Liver (tissue), 9 donors: ENCODE results near the gene CALR. TPM values are rescaled to one million over a fixed set of nuclear protein-coding genes. Genes with fewer than 3 reads are reported as not detected.

Source experiments
- DNase-seq: peaks from one replicate; pipeline ENCODE4 v3.0.0-alpha.2; 2017; ENCODE audit warnings: low spot score
- H3K27ac ChIP-seq, 2 donors: one replicate each; pipeline ENCODE4 v1.7.0; 2013; ENCODE audit warnings: inconsistent platforms in 2 of 2, low read length in 2 of 2, control low read depth in 1 of 2, low read depth in 1 of 2, mild to moderate bottlenecking in 1 of 2
- H3K27me3 ChIP-seq, 4 donors: one replicate each; pipeline versions ENCODE4 v1.6.1 to v1.7.0; 2013; ENCODE audit warnings: low read length in 3 of 4, inconsistent platforms in 1 of 4, mild to moderate bottlenecking in 1 of 4, moderate library complexity in 1 of 4; ENCODE audit not compliant: control insufficient read depth in 4 of 4, insufficient read depth in 4 of 4
- H3K36me3 ChIP-seq, 4 donors: one replicate each; pipeline versions ENCODE4 v1.6.1 to v1.7.0; 2013; ENCODE audit warnings: low read length in 3 of 4, mild to moderate bottlenecking in 3 of 4, low read depth in 1 of 4, moderate library complexity in 1 of 4; ENCODE audit not compliant: control insufficient read depth in 4 of 4, insufficient read depth in 3 of 4
- H3K4me1 ChIP-seq, 4 donors: one replicate each; pipeline versions ENCODE4 v1.6.1 to v1.7.0; 2013; ENCODE audit warnings: low read length in 3 of 4, mild to moderate bottlenecking in 3 of 4, moderate library complexity in 1 of 4; ENCODE audit not compliant: control insufficient read depth in 4 of 4, insufficient read depth in 4 of 4
- H3K4me3 ChIP-seq, 3 donors: one replicate each; pipeline versions ENCODE4 v1.6.1 to v1.7.0; 2013; ENCODE audit warnings: low read length in 3 of 3, control low read depth in 1 of 3, low read depth in 1 of 3, mild to moderate bottlenecking in 1 of 3
- H3K9ac ChIP-seq, 2 donors: one replicate each; pipeline ENCODE4 v1.7.0; 2013; ENCODE audit warnings: low read length in 2 of 2, mild to moderate bottlenecking in 2 of 2, moderate library complexity in 2 of 2, control low read depth in 1 of 2, low read depth in 1 of 2
- H3K9me3 ChIP-seq, 4 donors: one replicate each; pipeline versions ENCODE4 v1.6.1 to v1.7.0; 2013; ENCODE audit warnings: low read length in 3 of 4; ENCODE audit not compliant: control insufficient read depth in 4 of 4
- EGR1 ChIP-seq, 2 donors: IDR thresholded peaks; 2 replicates each; pipeline ENCODE4 v1.6.1; 2016 to 2018; ENCODE audit warnings: antibody characterized with exemption in 2 of 2, low read depth in 2 of 2
- FOXA1 ChIP-seq: IDR thresholded peaks from 2 replicates; pipeline ENCODE4 v1.6.1; 2016; ENCODE audit warnings: antibody characterized with exemption
- HNF4A ChIP-seq, 2 donors: conservative IDR thresholded peaks; 2 replicates each; pipeline ENCODE4 v1.6.1; 2016; ENCODE audit warnings: antibody characterized with exemption in 2 of 2, mild to moderate bottlenecking in 2 of 2
- HNF4G ChIP-seq: IDR thresholded peaks from 2 replicates; pipeline ENCODE4 v1.6.1; 2016; ENCODE audit warnings: antibody characterized with exemption
- JUND ChIP-seq, 2 donors: IDR thresholded peaks; 2 replicates each; pipeline ENCODE4 v1.6.1; 2016; ENCODE audit warnings: antibody characterized with exemption in 2 of 2
- MAX ChIP-seq: IDR thresholded peaks from 2 replicates; pipeline ENCODE4 v1.6.1; 2016; ENCODE audit warnings: antibody characterized with exemption
- NR2F2 ChIP-seq: IDR thresholded peaks from 2 replicates; pipeline ENCODE4 v1.6.1; 2016; ENCODE audit warnings: antibody characterized with exemption
- RAD21 ChIP-seq, 2 donors: IDR thresholded peaks; 2 replicates each; pipeline ENCODE4 v1.6.1; 2016; ENCODE audit warnings: antibody characterized with exemption in 2 of 2, mild to moderate bottlenecking in 2 of 2
- REST ChIP-seq: IDR thresholded peaks from 2 replicates; pipeline ENCODE4 v1.6.1; 2016; ENCODE audit warnings: antibody characterized with exemption, mild to moderate bottlenecking
- SP1 ChIP-seq: IDR thresholded peaks from 2 replicates; pipeline ENCODE4 v1.6.1; 2018; ENCODE audit warnings: antibody characterized with exemption, mild to moderate bottlenecking
- YY1 ChIP-seq: IDR thresholded peaks from 2 replicates; pipeline ENCODE4 v1.6.1; 2016; ENCODE audit warnings: antibody characterized with exemption, mild to moderate bottlenecking
- ZBTB33 ChIP-seq: IDR thresholded peaks from 2 replicates; pipeline ENCODE4 v1.6.1; 2016; ENCODE audit warnings: antibody characterized with exemption
- WGBS: extraction: QIAGEN DNeasy Blood & Tissue Kit; methylation state at CpG from one replicate; pipeline ENCODE4 v1.1.7; 2013; 5-methylcytosine and 5-hydroxymethylcytosine counted together
- polyA plus RNA-seq, 2 donors: library from polyadenylated mRNA; stranded (reverse) in 1 of 2; unstranded in 1 of 2; fragments of 200-250 nt in 1 of 2; fragments of >200 nt in 1 of 2; fragmentation: Nextera tagmentation in 1 of 2; extraction: Ambion mirVana in 1 of 2; gene quantifications; one replicate each; pipeline versions ENCODE4 v1.2.1 to v1.2.3, GENCODE V29; 2013 to 2015
- total RNA-seq, 2 donors: library from RNA; depleted of rRNA; stranded (reverse); fragments of >200 nt; gene quantifications; one replicate each; pipeline ENCODE4 v1.2.3, GENCODE V29; 2014
- donor health status: healthy.
- donor health status: healthy.
- donor health status: healthy.
- donor health status: healthy.
- donor health status: healthy.

The CALR gene
- total and polyA plus RNA-seq, 4 donors: 618 to 1,316 (median 1,070) TPM

- TF ChIP-seq REST (no peak), JUND (IDR thresholded peaks at IDR 0.05) (no peak), EGR1 (IDR thresholded peaks at IDR 0.05; ENCODE audit: low read depth in 2 of 2) (no peak), MAX (no peak)
Observed at GRCh38 chr19:12946731-12947496, 8.5 kb downstream of the CALR start (continued).

GRCh38 chr19:12947702-12948611 lies 9.5 kb downstream of the CALR start:
- no peaks in the 10 kb centered on the region for H3K27me3 ChIP-seq
- H3K4me3 ChIP-seq: no peak overlapping the region
- peak; percentile 88 for DNase-seq
- TF ChIP-seq HNF4G: no peak
- TF ChIP-seq ZBTB33: no peak
- no peak for TF ChIP-seq SP1
- TF ChIP-seq JUND (IDR thresholded peaks at IDR 0.05): no peak
- TF ChIP-seq FOXA1: no peak
- TF ChIP-seq YY1: no peak
- TF ChIP-seq NR2F2: no peak
- no peak for TF ChIP-seq RAD21 (IDR thresholded peaks at IDR 0.05)
- TF ChIP-seq HNF4A (conservative IDR thresholded peaks at IDR 0.05): no peak
- no peaks in the 10 kb centered on the region for H3K9me3 ChIP-seq
- WGBS: 92% methylated on average over 28 of the region's 28 CpGs
- peaks cover 2 to 23% (median 16%) of the 10 kb centered on the region in 4 donors for H3K4me1 ChIP-seq
- no peak overlapping the region for H3K9ac ChIP-seq
- no peak overlapping the region for H3K27ac ChIP-seq
- peaks cover 19 to 59% (median 41%) of the 10 kb centered on the region in 4 donors for H3K36me3 ChIP-seq
